Activated B cell treated with CpG ODN at 0.5 μM for 24 hours (primary cell): Measurements from ENCODE around the gene DOK3. TPM values are rescaled to one million over a fixed set of nuclear protein-coding genes. Genes with fewer than 3 reads are reported as not detected.
A peak's percentile ranks its signal among the peaks of the same experiment; 100 is the strongest.

ENCODE experiments used
- ATAC-seq: fragments of 200-7000 bp; cut with Tn5 transposase; one replicate; pipeline ENCODE4 v1.10.0; 2021; ENCODE audit warnings: low read depth, mild to moderate bottlenecking, moderate library complexity
- CTCF ChIA-PET: fragments of 350-600 bp; sonication (Branson Sonifier 250); formaldehyde crosslinking; loops from one replicate; lab custom pipeline; 2021; ENCODE audit warnings: antibody characterized with exemption; lab: Charles Lee
- POLR2A ChIA-PET: fragments of 350-600 bp; sonication (Branson Sonifier 250); formaldehyde crosslinking; loops from one replicate; lab custom pipeline; 2021; ENCODE audit warnings: antibody characterized with exemption; lab: Charles Lee
- DNase-seq: peaks from one replicate; pipeline ENCODE4 v3.0.0; 2022
- H3K27ac Mint-ChIP-seq: one replicate; pipeline ENCODE4 v1.8.0; 2020; ENCODE audit warnings: mixed read lengths
- H3K27me3 Mint-ChIP-seq: one replicate; pipeline ENCODE4 v1.8.0; 2021; ENCODE audit warnings: mixed read lengths
- H3K36me3 Mint-ChIP-seq: one replicate; pipeline ENCODE4 v1.8.0; 2021; ENCODE audit warnings: low read depth, mixed read lengths
- H3K4me1 Mint-ChIP-seq: one replicate; pipeline ENCODE4 v1.8.0; 2021; ENCODE audit warnings: mixed read lengths
- H3K4me3 Mint-ChIP-seq: one replicate; pipeline ENCODE4 v1.8.0; 2020; ENCODE audit warnings: mild to moderate bottlenecking, mixed read lengths
- H3K9me3 Mint-ChIP-seq: one replicate; pipeline ENCODE4 v1.8.0; 2020; ENCODE audit warnings: mixed read lengths
- CTCF ChIP-seq: fragments of 200-600 bp; IDR thresholded peaks from one replicate; pipeline ENCODE4 v1.8.0; 2022; ENCODE audit warnings: antibody characterized with exemption, mild to moderate bottlenecking
- intact Hi-C: fragments of 100-400 bp; cut with micrococcal nuclease; formaldehyde crosslinking; loops from one replicate; pipeline ENCODE4 v1.15.1; 2024
- total RNA-seq: library from RNA; stranded (reverse); gene quantifications from 2 replicates; pipeline ENCODE4 v1.2.3, GENCODE V29; 2022

The DOK3 gene
- total RNA-seq, 1 donor from 2014 or later = 88.5 TPM

- intact Hi-C loops = no loop called here
- TF ChIP-seq CTCF = no peak
Observed at GRCh38 chr5:177473443-177474001, 36.1 kb downstream of the DOK3 start, which contains the start of gene DBN1. Gene DBN1 (minus strand): TSS chr5:177473634. CDS start chr5:177473521, 113 bp downstream.

GRCh38 chr5:177472460-177473442 lies 36.9 kb downstream of the DOK3 start:
- Mint-ChIP-seq H3K27me3 (peaks cover 4% of the 10 kb centered on the region), H3K9me3 (no peaks in the 10 kb centered on the region), H3K4me1 (peaks cover 16% of the 10 kb centered on the region), H3K36me3 (no peaks in the 10 kb centered on the region), H3K4me3 (peak overlapping the region; percentile 76), H3K27ac (no peak overlapping the region)
- no peak for TF ChIP-seq CTCF
- ChIA-PET POLR2A (interaction anchor here (0.9 to 1.6 kb wide), 2 partner anchors 29 to 37 kb away, joined by 3 read pairs; partner anchors contain the start of gene DOK3), CTCF (interaction anchor here (0.8 to 1.3 kb wide), 4 partner anchors 18 to 83 kb away, joined by 3 to 5 read pairs (median 4); no protein-coding TSS in a partner anchor)
- DNase-seq (peak; percentile 36), ATAC-seq (peak; percentile 60)
- intact Hi-C loops = loop anchor here (1.0 kb wide), 1 partner anchor 16 kb away; no protein-coding TSS in a partner anchor

More at GRCh38 chr5:177473443-177474001, 36.1 kb downstream of the DOK3 start, which contains the start of gene DBN1:
- H3K4me1 Mint-ChIP-seq = peaks cover 19% of the 10 kb centered on the region
- ChIA-PET CTCF (interaction anchor here (1.3 kb wide), 1 partner anchor 83 kb away, joined by 3 read pairs; no protein-coding TSS in a partner anchor), POLR2A (interaction anchor here (1.4 kb wide), 1 partner anchor 24 kb away, joined by 3 read pairs; the partner anchor contains the start of gene PDLIM7)
- H3K36me3 Mint-ChIP-seq = no peaks in the 10 kb centered on the region
- peak within 1 kb of the TSS; percentile 78 for H3K4me3 Mint-ChIP-seq
- DNase-seq (peak; percentile 33), ATAC-seq (peak; percentile 64)
- peak within 1 kb of the TSS; percentile 12 for H3K27ac Mint-ChIP-seq
- H3K9me3 Mint-ChIP-seq = no peaks in the 10 kb centered on the region
- peaks cover 4% of the 10 kb centered on the region for H3K27me3 Mint-ChIP-seq

GRCh38 chr5:177471610-177472356 lies 37.8 kb downstream of the DOK3 start:
- DNase-seq (no peak), ATAC-seq (no peak)
- Mint-ChIP-seq H3K36me3 (no peaks in the 10 kb centered on the region), H3K4me3 (no peak overlapping the region), H3K9me3 (no peaks in the 10 kb centered on the region), H3K27me3 (peaks cover 4% of the 10 kb centered on the region), H3K4me1 (peaks cover 16% of the 10 kb centered on the region), H3K27ac (no peak overlapping the region)
- ChIA-PET CTCF (interaction anchor here (0.5 to 1.3 kb wide), 4 partner anchors 27 to 82 kb away, joined by 3 to 4 read pairs (median 3); no protein-coding TSS in a partner anchor), POLR2A (interaction anchor here (0.9 to 1.6 kb wide), 2 partner anchors 30 to 38 kb away, joined by 3 read pairs; partner anchors contain the start of gene DOK3)
- intact Hi-C loops = loop anchor here (1.0 kb wide), 1 partner anchor 15 kb away; no protein-coding TSS in a partner anchor
- no peak for TF ChIP-seq CTCF

- Mint-ChIP-seq H3K27me3 (peaks cover 4% of the 10 kb centered on the region), H3K9me3 (no peaks in the 10 kb centered on the region), H3K4me3 (no peak overlapping the region), H3K4me1 (peaks cover 11% of the 10 kb centered on the region), H3K36me3 (no peaks in the 10 kb centered on the region), H3K27ac (no peak overlapping the region)
- DNase-seq (no peak), ATAC-seq (no peak)
- CTCF ChIA-PET = interaction anchor here (1.3 kb wide), 1 partner anchor 28 kb away, joined by 3 read pairs; no protein-coding TSS in a partner anchor
- intact Hi-C loops = no loop called here
- no peak for TF ChIP-seq CTCF
- POLR2A ChIA-PET = interaction anchor here (1.6 kb wide), 1 partner anchor 31 kb away, joined by 3 read pairs; no protein-coding TSS in a partner anchor
Observed at GRCh38 chr5:177470759-177471536, 38.7 kb downstream of the DOK3 start.
